Panc1 (cell line): Measurements from ENCODE around the gene FAM13A. TPM values are rescaled to one million over a fixed set of nuclear protein-coding genes. Genes with fewer than 3 reads are reported as not detected.

Experiments used
- ATAC-seq: fragments of 200-7000 bp; cut with Tn5 transposase; 2 replicates; pipeline ENCODE4 v1.9.1; 2020; ENCODE audit warnings: mild to moderate bottlenecking, moderate library complexity
- BruUV-seq: library from RNA; stranded (reverse); fragments of 400-500 nt; replicated peaks from 2 replicates; lab custom pipeline; 2021; lab: Mats Ljungman, UMichigan
- CTCF ChIA-PET: fragments of 300-600 bp; sonication (Branson Sonifier 250); formaldehyde crosslinking; loops from one replicate; lab custom pipeline; 2022; ENCODE audit warnings: antibody characterized with exemption; lab: Charles Lee
- POLR2A ChIA-PET: fragments of 300-600 bp; sonication (Branson Sonifier 250); formaldehyde crosslinking; loops from one replicate; lab custom pipeline; 2022; ENCODE audit warnings: antibody characterized with exemption; lab: Charles Lee
- DNase-seq: peaks from one replicate; pipeline ENCODE4 v3.0.0-alpha.2; 2010; ENCODE audit warnings: low read depth, low spot score
- H3K27ac ChIP-seq: 2 replicates; pipeline ENCODE4 v1.5.1; 2011; ENCODE audit warnings: mild to moderate bottlenecking, low read length, inconsistent platforms
- H3K27me3 ChIP-seq: fragments of 200-500 bp; sonication (Bioruptor generic); 2 replicates; pipeline ENCODE4 v1.6.0; 2014; ENCODE audit warnings: low read length, inconsistent platforms; ENCODE audit not compliant: control insufficient read depth, insufficient read depth
- H3K36me3 ChIP-seq: fragments of 200-500 bp; sonication (Bioruptor generic); 2 replicates; pipeline ENCODE4 v1.5.1; 2014; ENCODE audit warnings: inconsistent platforms, mild to moderate bottlenecking, low read length, moderate library complexity; ENCODE audit not compliant: control insufficient read depth, insufficient read depth
- H3K4me1 ChIP-seq: 2 replicates; pipeline ENCODE4 v1.5.1; 2011; ENCODE audit warnings: inconsistent platforms, mild to moderate bottlenecking, low read length, moderate library complexity; ENCODE audit not compliant: control insufficient read depth, insufficient read depth
- H3K4me3 ChIP-seq, 2 experiments: 2 replicates each; pipeline ENCODE4 v1.5.1; 2011 to 2012; ENCODE audit warnings: low read depth in 2 of 2, low read length in 2 of 2, mild to moderate bottlenecking in 2 of 2, inconsistent platforms in 1 of 2, moderate library complexity in 1 of 2
- H3K9me3 ChIP-seq: fragments of 200-500 bp; sonication (Bioruptor generic); 2 replicates; pipeline ENCODE4 v1.5.1; 2014; ENCODE audit warnings: low read depth, mild to moderate bottlenecking, inconsistent platforms, low read length, moderate library complexity; ENCODE audit not compliant: control insufficient read depth, insufficient read depth
- CTCF ChIP-seq: fragments of 450-650 bp; IDR thresholded peaks from 2 replicates; pipeline ENCODE4 v1.5.1; 2017; ENCODE audit warnings: mild to moderate bottlenecking
- POLR2AphosphoS5 ChIP-seq: IDR thresholded peaks from 2 replicates; pipeline ENCODE4 v1.6.1; 2012; ENCODE audit warnings: mild to moderate bottlenecking, low read depth, low read length, moderate library complexity
- REST ChIP-seq, 2 experiments: IDR thresholded peaks; 2 replicates each; pipeline ENCODE4 v1.6.1; 2011 to 2012; ENCODE audit warnings: low read depth in 2 of 2, control low read depth in 1 of 2, low read length in 1 of 2, mild to moderate bottlenecking in 1 of 2, moderate library complexity in 1 of 2; ENCODE audit not compliant: insufficient read depth in 1 of 2
- SIN3A ChIP-seq: IDR thresholded peaks from 2 replicates; pipeline ENCODE4 v1.6.1; 2012; ENCODE audit warnings: low read depth, mild to moderate bottlenecking, low read length, moderate library complexity, borderline replicate concordance; ENCODE audit not compliant: insufficient read depth
- TCF7L2 ChIP-seq: IDR thresholded peaks from 2 replicates; pipeline ENCODE4 v1.6.1; 2011; ENCODE audit warnings: mild to moderate bottlenecking, low read depth, low read length, inconsistent platforms
- in situ Hi-C: cut with HindIII; loops from 2 replicates; pipeline ENCODE4 v1.10.0; 2016; ENCODE audit warnings: low sequenced_read_pairs, low pct_unique_long_range_greater_than_20kb
- intact Hi-C: fragments of 100-400 bp; cut with micrococcal nuclease; formaldehyde crosslinking; loops from one replicate; pipeline ENCODE4 v1.10.0; 2022; ENCODE audit not compliant: unreplicated experiment
- total RNA-seq: library from RNA; stranded (reverse); gene quantifications from one replicate; pipeline ENCODE4 v1.2.1, GENCODE V29; 2021; ENCODE audit not compliant: unreplicated experiment

FAM13A gene
- total RNA-seq, 1 experiment from 2014 or later: 5.8 TPM

DNA sequence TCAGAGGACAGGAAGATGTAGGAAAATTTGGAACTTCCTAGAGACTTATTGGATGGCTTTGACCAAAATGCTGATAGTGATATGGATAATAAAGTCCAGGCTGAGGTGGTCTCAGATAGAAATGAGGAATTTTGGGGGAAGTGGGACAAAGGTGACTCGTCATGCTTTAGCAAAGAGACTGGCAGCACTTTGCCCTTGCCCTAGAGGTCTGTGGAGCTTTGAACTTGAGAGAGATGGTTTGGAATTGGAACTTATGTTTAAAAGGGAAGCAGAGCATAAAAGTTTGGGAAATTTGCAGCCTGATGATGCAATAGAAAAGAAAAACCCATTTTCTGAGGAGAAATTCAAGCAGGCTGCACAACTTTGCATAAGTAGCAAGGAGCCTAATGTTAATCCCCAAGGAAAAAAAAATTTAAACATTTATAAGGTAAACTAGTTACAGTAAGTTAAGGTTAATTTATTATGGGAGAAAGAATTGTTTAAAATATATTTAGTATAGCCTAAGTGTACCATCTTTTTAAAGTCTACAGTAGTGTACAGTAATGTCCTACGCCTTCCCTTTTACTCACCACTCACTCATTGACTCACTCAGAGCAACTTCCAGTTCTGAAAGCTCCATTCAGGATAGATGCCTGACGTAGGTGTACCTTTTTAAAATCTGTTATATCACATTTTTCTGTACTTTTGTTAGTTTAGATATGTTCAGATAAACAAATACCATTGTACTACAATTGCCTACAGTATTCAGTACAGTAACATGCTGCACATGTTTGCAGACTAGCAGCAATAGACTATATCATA is 101.2 kb downstream of the FAM13A start:
- intact Hi-C loops (no loop called here), in situ Hi-C loops (no loop called here)
- TF ChIP-seq SIN3A (no peak), TCF7L2 (no peak), POLR2AphosphoS5 (no peak), REST (IDR thresholded peaks at IDR 0.05; ENCODE audit: insufficient read depth in 1 of 2, low read depth in 2 of 2, low read length in 1 of 2) (no peak), CTCF (no peak)
- no TSS peak for BruUV-seq
- ATAC-seq: no peak
- H3K36me3 ChIP-seq: no peaks in the 10 kb centered on the region
- no peaks in the 10 kb centered on the region for H3K4me1 ChIP-seq
- ChIA-PET CTCF (no interaction called here), POLR2A (no interaction called here)
- H3K4me3 ChIP-seq: no peak overlapping the region
- DNase-seq: no peak
- H3K27ac ChIP-seq: no peak overlapping the region
- no peaks in the 10 kb centered on the region for H3K9me3 ChIP-seq
- no peaks in the 10 kb centered on the region for H3K27me3 ChIP-seq

DNA sequence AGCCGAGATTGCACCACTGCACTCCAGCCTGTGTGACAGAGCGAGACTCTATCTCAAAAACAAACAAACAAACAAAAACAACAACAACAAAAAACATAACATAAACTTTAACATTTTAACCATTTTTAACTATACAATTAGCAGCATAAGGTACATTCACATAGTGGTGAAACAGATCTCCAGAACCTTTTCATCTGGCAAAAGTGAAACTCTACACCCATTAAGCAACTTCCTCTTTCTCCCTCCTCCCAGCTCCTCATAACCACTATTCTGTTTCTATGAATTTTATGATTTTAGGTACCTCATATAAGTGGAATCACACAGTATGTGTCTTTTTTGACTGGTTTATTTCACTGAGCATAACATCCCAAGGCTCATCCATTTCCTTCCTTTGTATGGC is 103.6 kb downstream of the FAM13A start:
- in situ Hi-C loops: no loop called here

More for the DNA sequence above, 103.6 kb downstream of the FAM13A start:
- TF ChIP-seq TCF7L2 (no peak), SIN3A (no peak), POLR2AphosphoS5 (no peak), CTCF (no peak), REST (IDR thresholded peaks at IDR 0.05; ENCODE audit: insufficient read depth in 1 of 2, low read depth in 2 of 2, low read length in 1 of 2) (no peak)
- DNase-seq: no peak
- Histone ChIP-seq H3K4me3 (no peak overlapping the region), H3K9me3 (no peaks in the 10 kb centered on the region), H3K27me3 (no peaks in the 10 kb centered on the region), H3K4me1 (no peaks in the 10 kb centered on the region), H3K36me3 (no peaks in the 10 kb centered on the region), H3K27ac (no peak overlapping the region)
- POLR2A ChIA-PET: no interaction called here
- intact Hi-C loops: no loop called here
- BruUV-seq: no TSS peak
- CTCF ChIA-PET: no interaction called here
- ATAC-seq: no peak
